Heart right ventricle (tissue), 16 donors: Measurements from ENCODE around the gene TSPAN11. TPM values are rescaled to one million over a fixed set of nuclear protein-coding genes. Genes with fewer than 3 reads are reported as not detected.

ENCODE experiments used
- ATAC-seq, 8 donors: fragments of 200-7000 bp; cut with Tn5 transposase; one replicate each; pipeline ENCODE4 v1.9.1; 2020; ENCODE audit warnings: mild to moderate bottlenecking in 8 of 8, moderate library complexity in 8 of 8, moderate number of reproducible peaks in 1 of 8
- DNase-seq, 2 donors: peaks; one replicate each; pipeline ENCODE4 v3.0.0-alpha.2; 2020
- H3K27ac ChIP-seq, 10 donors: fragments of 200-600 bp; sonication (generic) in 2 of 10; one replicate each; pipeline versions ENCODE4 v1.5.0 to v1.8.0; 2020 to 2022; ENCODE audit warnings: mild to moderate bottlenecking in 3 of 10
- H3K27me3 ChIP-seq, 7 donors: fragments of 200-600 bp; one replicate each; pipeline ENCODE4 v1.8.0; 2021 to 2022; ENCODE audit warnings: mild to moderate bottlenecking in 2 of 7
- H3K36me3 ChIP-seq, 9 donors: fragments of 200-600 bp; sonication (generic) in 1 of 9; one replicate each; pipeline versions ENCODE4 v1.5.0 to v1.8.0; 2020 to 2022; ENCODE audit warnings: mild to moderate bottlenecking in 2 of 9
- H3K4me1 ChIP-seq, 9 donors: fragments of 200-600 bp; sonication (generic) in 1 of 9; one replicate each; pipeline versions ENCODE4 v1.5.0 to v1.8.0; 2020 to 2022; ENCODE audit warnings: mild to moderate bottlenecking in 4 of 9
- H3K4me3 ChIP-seq, 10 donors: fragments of 200-600 bp; sonication (generic) in 2 of 10; one replicate each; pipeline versions ENCODE4 v1.5.0 to v1.8.0; 2020 to 2022; ENCODE audit warnings: mild to moderate bottlenecking in 7 of 10, moderate library complexity in 2 of 10
- H3K9me3 ChIP-seq, 11 donors: fragments of 200-600 bp in 10 of 11; sonication (generic) in 2 of 11; one replicate each; pipeline versions ENCODE4 v1.5.0 to v1.8.0; 2013 to 2022; ENCODE audit warnings: mild to moderate bottlenecking in 2 of 11, control low read depth in 1 of 11, moderate library complexity in 1 of 11
- WGBS, 2 donors: extraction: QIAGEN DNeasy Blood & Tissue Kit; methylation state at CpG; one replicate each; pipeline ENCODE4 v1.1.7; 2013; ENCODE audit warnings: inconsistent platforms in 1 of 2; 5-methylcytosine and 5-hydroxymethylcytosine counted together
- intact Hi-C, 10 donors: fragments of 100-400 bp; cut with DNase I; formaldehyde crosslinking; loops; one replicate each; pipeline versions ENCODE4 v1.11.1 to v1.14.2; 2022
- polyA plus RNA-seq, 2 donors: library from polyadenylated mRNA; stranded (reverse); fragments of 200-250 nt; gene quantifications; one replicate each; pipeline ENCODE4 v1.2.3, GENCODE V29; 2013
- total RNA-seq, 10 donors: library from RNA; stranded (reverse); fragmentation: NEBNext Ultra II Directional in 3 of 10; extraction: Animal tissue kit (Norgen Biotek cat#: 25700) in 3 of 10; gene quantifications; one replicate each; pipeline versions ENCODE4 v1.2.1 to v1.2.4, GENCODE V29; 2021 to 2023
- TF ChIP-seq, protein P1 (sequence below), 9 donors: fragments of 200-600 bp; sonication (generic) in 2 of 9; IDR thresholded peaks; one replicate each; pipeline versions ENCODE4 v1.5.0 to v1.8.0; 2021 to 2022; ENCODE audit warnings: antibody characterized with exemption in 9 of 9, mild to moderate bottlenecking in 5 of 9, moderate library complexity in 1 of 9
- donor health status: Arrhythmogenic right ventricular cardiomyopathy.
- donor health status: ischemic (EF 13 %, LVEDD 7.1; RV severe dilation, severe dysfunction).
- donor health status: healthy with polysubstance abuse.
- donor health status: DM: no; HTN: yes; CAD: no.
- donor health status: DM: no; HTN: no; CAD: no.
- donor health status: ischemic (EF 25% LVEDD 6.9; RV normal size, moderate dysfunction).
- donor health status: ischemic (EF 25% LVEDD 5.7; RV mildly dilated, moderate dysfunction).
- donor health status: healthy.
- donor health status: DM: yes; HTN: yes; CAD: no.
- donor health status: Ischemic cardiomyopathy.
- donor health status: ischemic (EF 35%, LVEDD 5.7; RV mildly dilated, moderate dysfunction).
- donor health status: nonischemic (EF 11% LVEDD 7.7; RV severe dilation, severe dysfunction).
- donor health status: DM: yes; HTN: yes; CAD: no.
- donor health status: PGD.
- donor health status: ischemic (EF 29% LVEDD 5.4; RV normal size, mild dysfunction).
- donor health status: nonischemic (EF 23%, LVEDD 6.1; RV moderate dilation, normal function).

The TSPAN11 gene
- total and polyA plus RNA-seq, 12 donors = 0.60 to 2.9 (median 0.94) TPM

DNA sequence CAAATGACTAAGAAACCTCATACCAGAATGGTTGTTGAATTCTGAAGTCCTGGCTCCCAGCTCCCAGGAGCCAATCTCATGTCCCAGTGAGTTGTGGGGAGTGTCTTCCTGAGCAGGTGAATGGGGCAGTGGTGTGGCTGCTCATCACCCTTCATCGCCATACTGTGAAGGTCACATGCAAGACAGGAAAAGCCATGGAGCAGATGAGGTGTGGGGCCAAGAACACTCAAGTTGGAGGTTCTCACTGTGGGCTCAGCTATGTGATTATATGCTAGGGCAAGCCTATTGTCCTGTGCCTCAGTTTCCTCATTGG is 16.6 kb upstream of the TSPAN11 start:
- Histone ChIP-seq H3K36me3 (no peaks in the 10 kb centered on the region), H3K27ac (peak overlapping the region in 1 of 10 donors; percentile 36), H3K9me3 (no peaks in the 10 kb centered on the region), H3K4me1 (peaks cover 0 to 16% (median 0%) of the 10 kb centered on the region in 9 donors), H3K4me3 (no peak overlapping the region), H3K27me3 (peaks cover 0 to 3% (median 0%) of the 10 kb centered on the region in 7 donors)
- DNase-seq (no peak), ATAC-seq (no peak)
- intact Hi-C loops = no loop called here
- TF ChIP-seq, protein P1, sequence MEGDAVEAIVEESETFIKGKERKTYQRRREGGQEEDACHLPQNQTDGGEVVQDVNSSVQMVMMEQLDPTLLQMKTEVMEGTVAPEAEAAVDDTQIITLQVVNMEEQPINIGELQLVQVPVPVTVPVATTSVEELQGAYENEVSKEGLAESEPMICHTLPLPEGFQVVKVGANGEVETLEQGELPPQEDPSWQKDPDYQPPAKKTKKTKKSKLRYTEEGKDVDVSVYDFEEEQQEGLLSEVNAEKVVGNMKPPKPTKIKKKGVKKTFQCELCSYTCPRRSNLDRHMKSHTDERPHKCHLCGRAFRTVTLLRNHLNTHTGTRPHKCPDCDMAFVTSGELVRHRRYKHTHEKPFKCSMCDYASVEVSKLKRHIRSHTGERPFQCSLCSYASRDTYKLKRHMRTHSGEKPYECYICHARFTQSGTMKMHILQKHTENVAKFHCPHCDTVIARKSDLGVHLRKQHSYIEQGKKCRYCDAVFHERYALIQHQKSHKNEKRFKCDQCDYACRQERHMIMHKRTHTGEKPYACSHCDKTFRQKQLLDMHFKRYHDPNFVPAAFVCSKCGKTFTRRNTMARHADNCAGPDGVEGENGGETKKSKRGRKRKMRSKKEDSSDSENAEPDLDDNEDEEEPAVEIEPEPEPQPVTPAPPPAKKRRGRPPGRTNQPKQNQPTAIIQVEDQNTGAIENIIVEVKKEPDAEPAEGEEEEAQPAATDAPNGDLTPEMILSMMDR (IDR thresholded peaks at IDR 0.05) = no peak
- 92 to 97% methylated on average over 1 of the region's 1 CpG for WGBS, 2 donors

DNA sequence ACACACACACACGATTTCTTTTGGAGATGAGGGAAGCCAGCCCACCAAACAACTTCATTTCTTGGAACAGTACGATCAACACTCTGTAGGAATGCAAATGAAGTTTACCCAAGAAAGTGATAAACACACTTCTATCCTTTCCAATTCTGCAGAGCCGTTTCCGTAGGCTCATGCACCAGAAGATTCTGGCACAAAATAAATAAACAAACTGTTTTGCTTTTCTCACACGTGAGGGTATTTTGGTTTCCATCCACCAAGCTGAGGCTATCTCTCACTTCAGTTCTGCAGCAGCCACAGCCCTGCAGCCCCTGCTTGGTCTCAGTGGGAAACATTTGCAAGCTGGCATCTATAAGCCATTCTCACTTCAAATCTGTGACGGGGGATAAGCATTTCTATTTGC is 15.3 kb upstream of the TSPAN11 start:
- DNase-seq = no peak
- no peaks in the 10 kb centered on the region for H3K36me3 ChIP-seq
- ATAC-seq = no peak
- peaks cover 0 to 3% (median 0%) of the 10 kb centered on the region in 7 donors for H3K27me3 ChIP-seq
- H3K4me3 ChIP-seq = no peak overlapping the region
- peaks cover 0 to 16% (median 0%) of the 10 kb centered on the region in 9 donors for H3K4me1 ChIP-seq
- TF ChIP-seq, protein P1 (IDR thresholded peaks at IDR 0.05) = no peak
- no peaks in the 10 kb centered on the region for H3K9me3 ChIP-seq
- no peak overlapping the region for H3K27ac ChIP-seq
- intact Hi-C loops = no loop called here
- 59 to 61% methylated on average over 6 of the region's 6 CpGs for WGBS, 2 donors

DNA sequence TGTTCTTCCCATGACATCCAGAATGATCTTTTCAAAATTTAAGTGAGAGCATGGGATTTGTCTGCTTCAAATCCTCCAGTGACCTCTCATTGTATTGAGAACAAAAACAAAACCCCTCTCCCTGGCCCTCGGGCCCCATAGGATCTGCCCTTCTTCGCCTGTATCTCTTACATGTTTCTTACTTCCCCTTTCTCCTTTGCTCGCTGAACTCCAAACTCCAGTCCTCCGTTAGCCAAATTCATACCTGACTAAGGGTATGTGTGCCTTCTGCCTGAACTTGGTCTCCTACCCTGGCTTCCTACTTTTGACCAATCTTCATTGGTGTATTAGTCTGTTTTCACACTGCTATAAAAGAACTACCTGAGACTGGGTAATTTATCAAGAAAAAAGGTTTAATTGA is 13.2 kb upstream of the TSPAN11 start:
- TF ChIP-seq, protein P1 (IDR thresholded peaks at IDR 0.05) = no peak
- WGBS, 2 donors = 81 to 90% methylated on average over 4 of the region's 4 CpGs
- Histone ChIP-seq H3K4me3 (no peak overlapping the region), H3K36me3 (no peaks in the 10 kb centered on the region), H3K27me3 (no peaks in the 10 kb centered on the region), H3K9me3 (no peaks in the 10 kb centered on the region), H3K27ac (no peak overlapping the region), H3K4me1 (peaks cover 0 to 14% (median 0%) of the 10 kb centered on the region in 9 donors)
- intact Hi-C loops = no loop called here
- DNase-seq (no peak), ATAC-seq (no peak)

DNA sequence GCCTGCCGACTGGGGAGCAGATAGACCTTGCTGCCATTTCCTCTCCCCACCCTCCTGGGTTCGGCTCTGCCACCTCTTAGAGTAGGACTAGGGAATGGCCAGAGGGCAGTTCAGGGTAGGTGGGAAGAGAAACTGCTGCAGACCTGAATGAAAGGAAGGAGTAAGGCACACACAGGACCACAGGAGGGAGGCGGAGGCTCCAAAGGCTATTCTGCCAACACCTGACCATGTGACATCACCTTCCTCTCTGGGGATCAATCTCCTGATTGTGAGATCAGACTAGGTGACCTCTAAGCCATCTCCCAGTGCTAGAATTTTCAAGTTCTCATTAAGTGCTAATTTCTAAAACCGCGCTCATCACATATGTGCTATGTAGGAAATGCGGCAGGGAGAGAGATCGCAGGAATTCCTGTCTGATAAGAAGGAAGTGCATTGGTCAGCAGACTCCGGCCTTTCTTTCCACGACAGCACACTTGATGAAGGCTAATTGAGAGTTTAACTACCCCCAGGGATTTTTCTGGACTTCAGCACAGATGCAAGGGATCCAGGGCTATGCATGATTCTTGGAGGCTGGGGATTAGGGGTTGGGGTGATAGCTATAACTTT is 11.5 kb upstream of the TSPAN11 start:
- Histone ChIP-seq H3K27me3 (peaks cover 0 to 1% (median 0%) of the 10 kb centered on the region in 7 donors), H3K4me3 (no peak overlapping the region), H3K36me3 (no peaks in the 10 kb centered on the region), H3K4me1 (peaks cover 0 to 2% (median 0%) of the 10 kb centered on the region in 9 donors), H3K9me3 (no peaks in the 10 kb centered on the region), H3K27ac (no peak overlapping the region)
- WGBS, 2 donors = 57 to 67% methylated on average over 9 of the region's 9 CpGs
- intact Hi-C loops = no loop called here
- ATAC-seq = peak in 2 of 8 donors; percentile 26 to 31
- TF ChIP-seq, protein P1 (IDR thresholded peaks at IDR 0.05) = no peak
- no peak for DNase-seq
